Mucosa of descending colon (tissue), 3 donors: ENCODE data around the gene CDK11B. TPM values are rescaled to one million over a fixed set of nuclear protein-coding genes. Genes with fewer than 3 reads are reported as not detected.
"Not testable (repeated sequence)": the region's sequence is repeated elsewhere in the genome, so short reads cannot be mapped to it uniquely, and the experiment has no call there.

Source experiments
- ATAC-seq: fragments of 200-7000 bp; cut with Tn5 transposase; one replicate; pipeline ENCODE4 v1.9.1; 2020; ENCODE audit warnings: mild to moderate bottlenecking, moderate library complexity
- DNase-seq, 3 donors: peaks; one replicate each; pipeline ENCODE4 v3.0.0-alpha.2; 2020
- H3K36me3 ChIP-seq: fragments of 200-600 bp; one replicate; pipeline ENCODE4 v1.8.0; 2021; ENCODE audit warnings: low read depth, mild to moderate bottlenecking
- H3K4me1 ChIP-seq: fragments of 200-600 bp; one replicate; pipeline ENCODE4 v1.8.0; 2021; ENCODE audit warnings: low read depth, mild to moderate bottlenecking
- H3K4me3 ChIP-seq: fragments of 200-600 bp; one replicate; pipeline ENCODE4 v1.8.0; 2021; ENCODE audit warnings: mild to moderate bottlenecking
- H3K9me3 ChIP-seq: fragments of 200-600 bp; one replicate; pipeline ENCODE4 v1.8.0; 2021; ENCODE audit warnings: mild to moderate bottlenecking
- CTCF ChIP-seq: fragments of 200-600 bp; IDR thresholded peaks from one replicate; pipeline ENCODE4 v1.8.0; 2022; ENCODE audit warnings: antibody characterized with exemption, mild to moderate bottlenecking
- intact Hi-C, 2 donors: fragments of 100-400 bp; cut with DNase I in 1 of 2; cut with micrococcal nuclease in 1 of 2; formaldehyde crosslinking; loops; one replicate each; pipeline versions ENCODE4 v1.11.0 to v1.11.1; 2022; cut with DNase I, micrococcal nuclease
- long read RNA-seq, 2 donors: library from polyadenylated mRNA; unstranded; transcript quantifications; one replicate each; pipeline ENCODE4 v2.0.0, GENCODE V29; 2019 to 2021
- total RNA-seq, 3 donors: library from RNA; stranded (reverse); fragmentation: NEBNext Ultra II Directional in 2 of 3; extraction: Animal tissue kit (Norgen Biotek cat#: 25700) in 2 of 3; gene quantifications; one replicate each; pipeline versions ENCODE4 v1.2.1 to v1.2.4, GENCODE V29; 2021 to 2023
- donor health status: DM: no; HTN: no; CAD: no; lungs with moderate emphysema.
- donor health status: DM: no; HTN: no; CAD: no.
- donor health status: DM: no; HTN: yes; CAD: no.

CDK11B gene
- 10 to 100 TPM; 31.9 to 45.6 (median 36.8) TPM for total RNA-seq
- long read RNA-seq, donor 1, transcript CDK11B-203 (20 exons, 2,998 nt), result major isoform, 7 of 29 reads
- long read RNA-seq, donor 1, partial matches to known transcripts, result 14 of 29 reads
- long read RNA-seq, donor 1, other reads (novel, unspliced or antisense), result 6 of 29 reads
- long read RNA-seq, donor 2, partial matches to known transcripts, result 35 of 43 reads
- long read RNA-seq, donor 2, other reads (novel, unspliced or antisense), result 8 of 43 reads

DNA sequence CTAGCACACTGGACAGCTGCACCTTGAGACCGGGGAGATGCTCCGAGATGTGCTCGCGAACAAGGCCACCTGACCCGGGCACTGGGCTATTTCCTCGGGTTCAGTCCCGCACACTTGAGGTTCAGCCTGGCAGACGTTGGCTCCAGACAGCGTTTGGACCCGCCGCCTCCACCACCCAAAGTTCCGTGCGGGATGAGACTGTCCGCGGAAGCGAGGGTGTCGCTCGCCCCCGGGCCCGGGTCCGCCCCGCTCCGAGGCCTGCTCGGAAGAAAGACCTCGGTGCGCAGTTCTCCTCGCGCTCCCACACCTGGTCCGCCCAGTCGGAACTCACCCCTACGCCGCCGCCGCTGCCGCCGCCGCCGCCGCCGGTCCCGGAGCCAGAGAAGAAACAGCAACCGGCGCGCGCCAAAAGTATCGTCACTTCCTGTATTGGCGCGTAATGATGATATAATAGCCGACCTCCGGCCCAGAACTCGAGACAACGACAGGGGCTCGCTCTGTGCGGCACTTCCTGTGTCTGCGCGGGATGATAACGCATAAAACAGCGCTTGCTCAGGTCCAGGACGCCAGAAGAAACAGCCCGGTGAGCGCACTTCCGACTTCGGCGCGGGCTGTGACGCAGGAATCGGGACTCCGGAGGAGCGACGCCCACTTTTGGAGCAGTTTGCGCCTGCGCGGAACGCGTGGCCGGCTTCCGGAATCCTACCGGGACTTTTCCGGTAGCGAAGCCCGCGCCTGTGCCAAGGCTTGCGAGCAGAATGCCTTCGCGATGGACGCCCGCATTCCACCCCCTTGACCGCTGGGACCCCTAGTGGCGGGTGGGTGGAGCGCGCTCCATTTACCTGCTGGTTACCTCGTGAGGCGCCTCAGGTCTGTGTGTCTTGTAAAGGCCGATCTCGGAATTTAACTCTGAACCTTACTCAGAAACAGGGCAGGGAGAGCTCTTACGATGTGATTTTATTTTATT, at the start of gene CDK11B:
Gene CDK11B (minus strand): TSS at position 422 of the 967 bp plus-strand sequence. CDS start 1,519 bp downstream, outside the sequence.
- peaks cover 13% of the 10 kb centered on the region for H3K4me1 ChIP-seq
- DNase-seq (peak; percentile 93 to 99 (median 96)), ATAC-seq (peak; percentile 95)
- H3K36me3 ChIP-seq, H3K9me3 ChIP-seq, intact Hi-C loops: not testable (repeated sequence)
- peak; percentile 24 for TF ChIP-seq CTCF
- H3K4me3 ChIP-seq, result peak within 1 kb of the TSS; percentile 44

DNA sequence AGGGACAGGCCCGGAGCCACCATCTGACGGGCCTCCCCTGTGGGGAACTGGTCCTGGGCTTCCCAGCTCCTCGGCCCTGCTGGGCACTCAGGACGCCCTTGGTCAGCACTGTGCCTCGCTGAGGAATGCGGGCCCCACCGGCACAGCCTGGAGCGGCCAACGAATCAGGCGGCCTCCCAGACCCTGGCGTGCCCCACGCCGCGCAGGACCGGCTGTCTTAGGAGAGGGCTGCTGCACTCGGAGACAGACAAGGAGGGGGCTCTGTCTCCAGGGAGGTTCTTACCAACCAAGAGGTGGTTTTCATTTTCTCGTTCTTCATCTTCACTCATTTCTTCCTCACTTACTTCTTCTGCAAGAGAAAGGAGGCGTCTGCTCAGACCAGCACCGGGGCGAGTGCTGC, 49.1 kb upstream of the CDK11B start:
- H3K4me1 ChIP-seq, intact Hi-C loops, H3K9me3 ChIP-seq, ATAC-seq, H3K4me3 ChIP-seq, H3K36me3 ChIP-seq: not testable (repeated sequence)
- DNase-seq, result peak in 2 of 3 donors; percentile 8 to 19

DNA sequence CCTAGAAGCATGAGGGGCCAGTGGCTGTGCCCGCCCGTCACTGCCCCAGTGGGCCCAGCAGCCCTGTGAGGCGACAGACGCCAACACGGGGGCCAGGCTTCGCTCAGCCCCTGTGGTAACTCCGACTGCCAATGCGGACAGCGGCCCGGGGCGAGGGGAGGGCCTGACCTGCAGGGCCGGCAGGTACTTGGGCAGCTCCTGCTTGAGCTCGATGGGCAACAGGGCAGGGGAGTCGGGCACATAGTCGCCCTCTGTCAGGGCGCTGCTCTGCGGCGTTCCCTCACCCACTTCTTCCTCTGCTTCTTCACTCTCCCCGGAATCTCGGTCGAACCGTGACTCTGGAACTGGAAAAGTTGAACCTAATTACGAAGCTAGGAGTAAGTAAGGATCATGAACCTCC, 48.4 kb upstream of the CDK11B start:
- H3K4me1 ChIP-seq, H3K36me3 ChIP-seq, ATAC-seq, intact Hi-C loops, H3K4me3 ChIP-seq, H3K9me3 ChIP-seq: not testable (repeated sequence)
- peak in 2 of 3 donors; percentile 11 to 29 for DNase-seq

GRCh38 chr1:1705623-1706022, 46.8 kb upstream of the CDK11B start:
- H3K4me1 ChIP-seq, H3K4me3 ChIP-seq, intact Hi-C loops, H3K9me3 ChIP-seq, H3K36me3 ChIP-seq: not testable (repeated sequence)
- ATAC-seq, result peak; percentile 51
- peak in 2 of 3 donors; percentile 25 to 46 for DNase-seq

- H3K4me1 ChIP-seq, ATAC-seq, H3K4me3 ChIP-seq, intact Hi-C loops, H3K36me3 ChIP-seq, H3K9me3 ChIP-seq: not testable (repeated sequence)
- peak in 2 of 3 donors; percentile 33 to 34 for DNase-seq
Measured at GRCh38 chr1:1704284-1704957, 45.6 kb upstream of the CDK11B start.

GRCh38 chr1:1703796-1704195, 45.0 kb upstream of the CDK11B start:
- H3K9me3 ChIP-seq, result no peaks in the 10 kb centered on the region
- DNase-seq (peak in 2 of 3 donors; percentile 24 to 51), ATAC-seq (no peak)
- H3K4me1 ChIP-seq, result peaks cover 4% of the 10 kb centered on the region
- H3K4me3 ChIP-seq, result no peak overlapping the region
- TF ChIP-seq CTCF, result no peak
- intact Hi-C loops, result no loop called here
- H3K36me3 ChIP-seq, result peaks cover 4% of the 10 kb centered on the region

DNA sequence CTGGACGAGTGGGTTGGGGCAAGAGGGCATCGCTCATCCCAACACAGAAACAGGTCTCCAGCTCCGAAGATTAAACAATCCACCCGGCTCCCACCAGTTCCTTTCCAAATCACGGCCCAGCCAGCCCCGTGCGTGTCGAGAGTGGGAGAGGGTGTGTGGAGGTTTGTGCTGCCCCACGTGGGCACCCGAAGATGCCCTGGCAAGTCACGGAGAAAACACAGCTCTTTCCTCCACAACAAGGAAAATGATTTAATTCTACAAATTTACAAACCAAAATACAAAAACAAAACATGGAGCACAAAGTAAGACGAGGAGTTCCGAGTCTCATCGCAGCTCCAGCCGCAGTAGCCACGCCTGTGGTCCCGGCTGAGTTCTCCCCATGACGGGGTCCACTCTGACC, 43.7 kb upstream of the CDK11B start:
- ATAC-seq, H3K4me3 ChIP-seq, H3K36me3 ChIP-seq, H3K4me1 ChIP-seq, intact Hi-C loops, H3K9me3 ChIP-seq: not testable (repeated sequence)
- peak in 1 of 3 donors; percentile 21 for DNase-seq

- H3K9me3 ChIP-seq, intact Hi-C loops, H3K4me1 ChIP-seq, DNase-seq, H3K4me3 ChIP-seq, H3K36me3 ChIP-seq: not testable (repeated sequence)
- ATAC-seq, result peak; percentile 12
Measured at GRCh38 chr1:1700557-1700956, 41.8 kb upstream of the CDK11B start.

GRCh38 chr1:1700067-1700466, 41.3 kb upstream of the CDK11B start:
- H3K36me3 ChIP-seq, H3K9me3 ChIP-seq, H3K4me3 ChIP-seq, intact Hi-C loops, DNase-seq, H3K4me1 ChIP-seq: not testable (repeated sequence)
- ATAC-seq, result peak; percentile 6

GRCh38 chr1:1699061-1699460, 40.3 kb upstream of the CDK11B start:
- H3K4me1 ChIP-seq, H3K9me3 ChIP-seq, ATAC-seq, H3K36me3 ChIP-seq, H3K4me3 ChIP-seq: not testable (repeated sequence)
- intact Hi-C loops, result loop anchor here in 1 of 2 donors (10.0 kb wide), 1 partner anchor 216 kb away; the partner anchor contains the start of genes CALML6 and TMEM52
- peak in 1 of 3 donors; percentile 22 for DNase-seq

- intact Hi-C loops, result loop anchor here in 1 of 2 donors (10.0 kb wide), 1 partner anchor 217 kb away; the partner anchor contains the start of genes CALML6 and TMEM52
- ATAC-seq, H3K4me1 ChIP-seq, H3K9me3 ChIP-seq, H3K4me3 ChIP-seq, H3K36me3 ChIP-seq: not testable (repeated sequence)
- DNase-seq, result peak in 2 of 3 donors; percentile 25 to 46
Measured at GRCh38 chr1:1697358-1698183, 38.8 kb upstream of the CDK11B start.
